Myometrial cell (primary cell): ENCODE results near the gene RTP2. TPM values are rescaled to one million over a fixed set of nuclear protein-coding genes. Genes with fewer than 3 reads are reported as not detected.

Experiments
- total RNA-seq: library from RNA; depleted of rRNA; stranded (reverse); fragments of >200 nt; gene quantifications from 2 replicates; pipeline ENCODE4 v1.2.3, GENCODE V29; 2015

RTP2 gene
- total RNA-seq = not detected in 2 replicates

DNA sequence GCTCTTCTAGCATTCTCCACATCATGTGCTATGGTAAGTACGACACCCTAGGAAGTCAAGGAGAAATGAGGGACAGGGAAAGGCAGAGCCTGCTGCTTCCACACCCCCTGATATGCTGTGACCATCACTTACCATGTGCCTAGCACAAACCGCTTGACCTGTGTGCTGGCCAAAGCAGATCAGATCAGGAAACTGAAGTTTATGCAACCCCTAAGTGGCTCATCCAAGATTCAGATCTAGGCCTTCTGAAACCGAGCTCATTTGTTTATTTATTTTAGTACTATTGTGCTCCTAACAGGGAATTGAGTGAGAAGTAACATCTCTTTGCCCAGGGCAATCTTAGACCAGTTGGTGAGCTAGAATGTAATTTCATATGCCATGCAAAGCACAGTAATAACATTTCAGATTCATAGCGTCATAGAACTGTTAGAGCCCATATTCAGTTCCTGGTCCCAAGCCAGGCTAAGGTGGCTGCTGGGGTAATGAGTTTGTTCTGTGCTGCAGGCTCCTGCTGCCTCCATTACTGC is at the start of gene RTP2:
Gene RTP2 (minus strand): TSS at position 51 of the 527 bp plus-strand sequence. CDS start 429 bp downstream, outside the sequence.

DNA sequence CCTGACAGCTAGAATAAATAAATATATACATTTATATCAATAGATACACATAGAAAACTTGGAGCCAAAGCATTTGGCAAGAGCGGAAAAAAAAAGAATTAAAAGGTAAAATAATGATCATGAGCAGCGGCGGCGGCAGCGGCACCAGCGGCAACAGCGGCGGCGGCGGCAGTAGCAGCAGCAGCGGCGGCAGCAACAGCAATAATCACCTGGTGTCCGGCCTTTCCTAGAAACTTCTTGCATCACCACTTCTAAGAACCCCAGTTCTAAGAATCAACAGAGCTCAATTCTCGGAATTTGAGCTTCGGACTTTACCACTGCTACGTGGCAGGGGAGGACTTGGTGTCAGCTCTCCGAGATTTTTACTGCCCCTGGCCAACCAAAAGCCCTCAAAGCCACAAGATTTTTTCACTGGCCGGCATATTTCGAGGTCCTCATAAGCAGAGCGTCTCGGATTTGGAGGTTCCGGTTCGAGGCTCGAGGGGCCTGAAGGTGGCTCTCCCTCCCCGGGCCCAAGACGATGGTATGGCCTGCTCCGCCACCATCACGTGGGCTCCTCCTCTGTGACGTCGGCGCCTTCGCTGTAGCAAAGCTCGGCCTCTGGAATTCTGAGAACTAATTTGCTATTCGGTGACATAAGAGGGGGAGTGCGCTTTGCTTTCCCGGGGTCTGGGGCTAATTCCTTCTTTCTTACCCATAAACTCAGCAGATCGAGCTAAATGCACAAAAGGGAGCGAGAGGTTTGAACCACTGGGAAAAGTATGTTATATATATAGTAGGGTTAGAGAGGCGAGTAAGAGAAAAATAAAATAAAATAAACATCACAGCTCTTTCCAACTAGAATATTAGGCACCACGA is 43.1 kb upstream of the RTP2 start, which contains the start of gene BCL6:
Gene BCL6 (minus strand): TSS at position 268 of the 858 bp plus-strand sequence. CDS start 11,775 bp downstream, outside the sequence.

DNA sequence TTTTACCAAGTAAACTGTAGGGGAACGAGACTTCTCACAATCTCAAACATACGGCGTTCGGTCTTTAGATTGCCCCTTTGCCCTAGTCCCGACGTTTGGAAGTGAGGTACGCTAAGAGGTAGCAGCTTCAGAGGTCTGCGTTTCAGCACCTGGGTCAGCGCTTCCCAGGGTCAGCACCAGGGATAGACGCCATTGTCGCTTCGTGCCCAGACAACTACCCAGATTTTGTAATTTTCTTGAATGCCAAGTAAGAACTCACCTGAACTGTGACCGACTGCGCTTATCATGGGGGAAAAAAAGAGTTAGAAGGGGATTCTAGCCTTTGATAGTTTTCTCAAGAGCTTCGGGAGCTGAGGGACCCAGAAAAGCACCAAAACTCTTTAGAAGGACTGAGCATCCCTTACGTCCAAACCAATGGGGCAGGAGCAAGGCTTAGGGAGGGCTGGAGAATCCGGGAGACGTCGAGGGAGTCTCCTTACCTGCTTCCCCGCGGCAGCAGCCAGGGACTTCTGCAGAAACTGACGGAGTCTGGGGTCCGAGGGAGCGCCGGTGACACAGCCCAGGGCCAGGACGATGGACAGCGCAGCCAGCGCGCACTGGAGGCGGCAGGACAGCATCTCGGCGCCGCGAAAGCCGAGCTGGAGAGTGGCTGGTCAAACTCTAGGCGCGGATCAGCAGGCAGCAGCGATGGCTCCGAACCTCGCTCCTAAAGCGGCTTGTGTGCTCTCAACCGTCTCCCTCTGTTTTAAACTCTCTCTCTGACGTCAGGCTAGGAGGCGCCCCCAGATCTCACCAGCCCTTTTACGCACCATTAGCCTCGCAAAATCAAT is 32.5 kb downstream of the RTP2 start, which contains the start of gene SST:
Gene SST (minus strand): TSS at position 720 of the 830 bp plus-strand sequence. CDS start 103 bp downstream, at position 617.

Other genes starting within 250 kb of the RTP2 start
- gene SST, start 32.2 kb downstream of the RTP2 start, total RNA-seq = not detected in 2 replicates
- gene BCL6, start 42.9 kb upstream of the RTP2 start, total RNA-seq = 18.7 and 37.4 TPM in 2 replicates